Measurements from ENCODE around the gene ADD3. TPM values are rescaled to one million over a fixed set of nuclear protein-coding genes. Genes with fewer than 3 reads are reported as not detected.
A peak's percentile ranks its signal among the peaks of the same experiment; 100 is the strongest.

ADD3 gene
- total and polyA plus RNA-seq, 2 donors (not counting 3 experiments of a cell fraction or from before 2014, with no cell fraction given), result 14.9 to 55.2 TPM

DNA sequence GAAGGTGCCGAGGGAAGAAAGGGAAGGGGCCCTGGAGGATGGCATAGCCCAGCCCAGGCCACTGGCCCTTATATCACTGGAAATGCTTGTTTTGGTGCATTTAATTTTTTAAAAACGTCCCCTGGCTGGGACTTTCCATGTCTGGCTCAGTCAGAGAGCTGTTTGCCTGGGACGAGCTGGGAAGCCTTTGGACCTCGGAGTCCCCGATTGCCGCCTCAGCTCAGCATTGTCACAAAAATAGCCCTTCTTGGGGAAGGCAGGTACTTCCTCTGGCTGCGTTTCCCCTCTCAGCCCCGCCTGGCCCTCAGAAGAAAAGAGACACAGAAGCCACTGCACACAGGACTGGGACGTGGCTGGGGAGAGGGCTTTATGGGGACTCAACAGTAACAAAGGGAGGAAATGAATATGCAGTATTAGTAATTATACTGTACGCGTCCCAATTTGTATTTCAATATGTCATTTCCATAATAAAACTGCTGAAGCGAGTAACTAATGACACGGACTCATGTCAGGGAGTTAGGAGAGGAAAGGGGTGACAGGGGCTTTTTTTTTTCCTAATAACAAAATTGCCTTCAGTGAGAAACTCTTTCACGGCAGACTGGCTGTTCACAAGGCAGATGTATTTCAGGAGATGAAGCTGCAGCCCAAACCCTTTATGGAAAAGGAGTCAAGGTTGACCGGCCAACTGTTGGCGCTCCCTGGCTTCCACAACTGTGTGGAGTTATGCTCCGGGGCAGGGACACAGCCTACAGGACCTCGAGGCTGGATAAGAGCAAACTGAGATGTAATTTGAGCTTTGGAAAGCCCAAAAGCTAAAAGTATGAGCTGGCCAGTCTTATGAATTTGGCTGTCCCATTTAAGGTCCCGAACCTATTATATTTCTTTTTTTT is 168.6 kb downstream of the ADD3 start:
- Histone ChIP-seq H3K9me3 (replicated peaks; ENCODE audit: control insufficient read depth, insufficient read depth, low read length) (no peaks in the 10 kb centered on the region), H3K27me3 (ENCODE audit: control insufficient read depth in 2 of 2, insufficient read depth in 2 of 2, low read length in 2 of 2) (peaks cover 0 to 3% of the 10 kb centered on the region in 2 experiments), H3K4me3 (replicated peaks in 1 of 3; ENCODE audit: insufficient read depth in 1 of 3, low read depth in 1 of 3, low read length in 3 of 3) (peak overlapping the region in 1 of 3 experiments; percentile 1), H3K4me1 (ENCODE audit: control insufficient read depth, extremely low read depth, insufficient read depth, low read length) (peaks cover 14% of the 10 kb centered on the region), H3K4me2 (ENCODE audit: insufficient read depth, low read length) (peak overlapping the region; percentile 51), H3K36me3 (ENCODE audit: control insufficient read depth in 2 of 2, extremely low read depth in 1 of 2, insufficient read depth in 2 of 2, low read length in 2 of 2) (no peaks in the 10 kb centered on the region), H3K9me1 (replicated peaks; ENCODE audit: control insufficient read depth, extremely low read depth, insufficient read depth, low read length) (no peaks in the 10 kb centered on the region), H3K79me2 (ENCODE audit: control insufficient read depth, insufficient read depth, low read length) (no peaks in the 10 kb centered on the region), H4K20me1 (replicated peaks; ENCODE audit: control insufficient read depth, extremely low read depth, insufficient read depth, low read length) (no peaks in the 10 kb centered on the region), H3K27ac (ENCODE audit: insufficient read depth, low read depth, low read length) (peak overlapping the region; percentile 12), H2AFZ (ENCODE audit: low read depth, low read length) (peak overlapping the region; percentile 91), H3K9ac (replicated peaks; ENCODE audit: extremely low read depth, insufficient read depth, low read length) (no peak overlapping the region)
- dilution Hi-C loops (cut with MboI; ENCODE audit: extremely low pct_ligation_motif_present, low sequenced_read_pairs) (no loop called here), intact Hi-C loops (cut with micrococcal nuclease) (no loop called here)
- CTCF ChIA-PET, result interaction anchor here (0.6 to 1.6 kb wide), 8 partner anchors 8 to 292 kb away, joined by 3 to 5 read pairs (median 4); no protein-coding TSS in a partner anchor
- TF ChIP-seq GATA2 (IDR thresholded peaks at IDR 0.05; ENCODE audit: insufficient read depth, insufficient read length, low read depth, low read length) (no peak), FOS (IDR thresholded peaks at IDR 0.05; ENCODE audit: borderline replicate concordance, insufficient read depth, low read length) (no peak), JUN (IDR thresholded peaks at IDR 0.05; ENCODE audit: borderline replicate concordance, insufficient read depth, insufficient read length, low read depth) (no peak), POLR2A (IDR thresholded peaks at IDR 0.05; ENCODE audit: low read depth, low read length) (no peak), MYC (IDR thresholded peaks at IDR 0.05; ENCODE audit: low read depth, low read length) (no peak), EZH2 (IDR thresholded peaks at IDR 0.05; ENCODE audit: borderline replicate concordance, low read depth, low read length, severe bottlenecking) (no peak), POLR2AphosphoS5 (IDR thresholded peaks at IDR 0.05; ENCODE audit: insufficient read depth, low read depth, low read length) (no peak)
- TF ChIP-seq, protein P1, sequence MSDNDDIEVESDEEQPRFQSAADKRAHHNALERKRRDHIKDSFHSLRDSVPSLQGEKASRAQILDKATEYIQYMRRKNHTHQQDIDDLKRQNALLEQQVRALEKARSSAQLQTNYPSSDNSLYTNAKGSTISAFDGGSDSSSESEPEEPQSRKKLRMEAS (IDR thresholded peaks at IDR 0.05; ENCODE audit: insufficient read depth, insufficient read length), result no peak
- DNase-seq (ENCODE audit: low read depth, low spot score) (peak; percentile 14), FAIRE-seq (peak; percentile 69)
- TSS peak; percentile 55 for BruUV-seq (replicated peaks)
- POLR2A ChIA-PET, result no interaction called here
